Activated CD4-positive, CD25-positive, alpha-beta regulatory T cell treated with anti-CD3 and anti-CD28 coated beads, Interleukin-2, amount 50 U/mL, for 16 hours (primary cell): ENCODE measurements around the gene SUMO3.

ENCODE experiments used
- DNase-seq: peaks from one replicate; pipeline ENCODE4 v3.0.0-alpha.2; 2020; ENCODE audit warnings: low read depth, low spot score

Gene SUMO3

DNA sequence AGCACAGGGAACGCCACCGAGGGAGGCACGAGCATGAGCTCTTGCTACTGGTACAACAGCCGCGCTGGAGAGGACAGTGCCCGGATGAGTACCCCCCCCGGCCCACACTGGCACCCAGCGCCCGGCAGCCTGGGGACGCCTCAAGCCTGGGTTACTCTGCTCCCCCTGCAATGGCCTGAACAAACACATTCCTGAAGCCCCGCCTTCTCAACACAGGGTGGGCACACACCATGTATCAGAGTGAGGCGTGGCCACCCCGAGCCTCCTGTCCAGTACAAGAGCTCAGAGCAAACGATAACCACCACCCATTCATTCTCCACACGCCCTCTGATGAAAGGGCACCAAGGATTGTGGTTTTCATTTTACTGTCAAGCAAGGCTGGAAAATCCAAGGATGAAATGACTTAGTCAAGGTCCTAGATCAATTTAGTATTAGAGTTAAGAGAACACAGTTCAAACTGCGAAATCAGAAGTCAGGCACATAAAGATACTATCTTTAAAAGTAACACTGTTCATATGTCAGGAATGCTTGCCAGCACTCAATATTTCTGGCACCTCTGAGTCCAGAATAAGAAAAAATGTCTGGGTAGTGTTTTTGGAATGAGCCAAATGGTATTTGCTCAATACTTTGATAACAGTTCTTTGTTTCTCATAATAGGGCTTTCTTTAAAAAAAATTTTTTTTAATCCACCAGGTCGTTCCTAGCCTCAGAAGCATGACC, 38.3 kb downstream of the SUMO3 start:
- no peak for DNase-seq

DNA sequence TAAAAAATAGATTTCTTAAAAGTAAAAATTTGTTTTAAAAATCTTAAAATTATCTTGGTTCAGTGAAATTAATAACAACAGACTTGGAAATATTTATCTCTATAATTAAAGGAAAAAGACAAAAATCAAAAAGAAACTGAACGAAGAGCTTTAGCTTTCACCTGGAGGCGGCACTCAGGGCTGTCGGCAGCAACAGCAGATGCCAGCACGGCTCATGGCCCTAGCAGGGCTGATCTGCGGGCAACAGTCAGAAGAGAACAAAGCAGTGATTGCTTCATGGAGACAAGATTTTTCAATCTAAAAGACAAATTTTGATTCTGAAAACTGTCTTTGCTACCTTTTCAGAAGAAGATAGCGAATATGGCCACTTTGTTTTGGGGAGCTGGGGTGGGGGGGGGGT, 38.9 kb downstream of the SUMO3 start:
- no peak for DNase-seq

DNA sequence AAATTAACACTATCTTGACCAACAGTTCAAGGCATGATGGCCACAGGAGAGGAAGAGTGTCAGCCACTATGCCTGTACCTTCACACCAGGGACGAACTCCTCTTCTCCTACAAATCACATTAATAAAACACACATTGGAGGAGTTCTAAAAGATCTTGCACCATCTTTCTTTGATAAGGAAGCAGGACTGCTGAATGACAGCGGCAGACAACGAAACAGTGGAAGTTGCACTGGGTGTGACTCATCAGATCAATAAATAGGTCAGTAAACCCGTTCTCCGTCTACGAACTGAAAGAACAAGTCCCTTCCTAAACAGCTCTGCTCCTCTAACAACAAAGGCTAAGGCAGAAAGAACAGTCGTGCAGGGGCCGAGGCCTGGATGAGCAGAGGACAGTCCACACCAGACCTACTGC, 39.4 kb downstream of the SUMO3 start:
- no peak for DNase-seq

DNA sequence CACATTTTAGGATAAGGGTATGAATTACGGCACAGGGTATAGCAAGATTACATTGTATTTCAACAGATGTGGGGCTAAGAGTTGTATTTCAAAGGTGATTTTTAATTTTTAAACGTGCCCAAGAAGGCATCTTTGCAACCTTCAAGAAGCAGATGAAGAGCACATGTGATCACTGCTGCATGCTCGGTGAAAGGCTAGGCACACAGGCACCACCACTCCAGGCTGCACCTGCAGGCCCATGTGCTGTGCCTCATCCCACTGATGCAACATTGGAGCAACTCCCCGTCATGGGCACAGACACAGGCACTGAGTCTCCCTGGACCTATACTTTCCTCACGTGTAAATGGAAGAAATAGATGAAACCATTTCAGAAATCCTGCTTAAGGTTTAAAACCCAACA, 39.8 kb downstream of the SUMO3 start:
- no peak for DNase-seq

DNA sequence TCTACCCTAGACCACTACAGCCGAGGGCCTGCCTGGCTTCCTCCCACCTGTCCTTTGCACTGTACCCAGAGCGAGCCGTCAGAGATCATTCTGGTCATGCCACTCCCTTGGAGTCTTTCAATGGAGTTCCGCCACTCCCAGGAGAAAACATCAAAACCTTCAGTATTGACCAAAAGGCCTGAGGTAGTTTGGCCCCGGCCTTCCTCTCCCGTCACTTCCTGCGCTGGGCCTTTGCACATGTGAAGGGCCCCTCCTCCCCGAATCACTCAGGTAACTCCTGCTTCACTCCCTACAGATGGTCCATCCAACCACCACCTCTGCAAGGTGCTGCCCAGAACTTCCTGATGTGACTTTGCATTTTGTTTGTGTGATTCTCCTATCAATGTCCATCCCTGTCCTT, 42.9 kb downstream of the SUMO3 start:
- DNase-seq = no peak

DNA sequence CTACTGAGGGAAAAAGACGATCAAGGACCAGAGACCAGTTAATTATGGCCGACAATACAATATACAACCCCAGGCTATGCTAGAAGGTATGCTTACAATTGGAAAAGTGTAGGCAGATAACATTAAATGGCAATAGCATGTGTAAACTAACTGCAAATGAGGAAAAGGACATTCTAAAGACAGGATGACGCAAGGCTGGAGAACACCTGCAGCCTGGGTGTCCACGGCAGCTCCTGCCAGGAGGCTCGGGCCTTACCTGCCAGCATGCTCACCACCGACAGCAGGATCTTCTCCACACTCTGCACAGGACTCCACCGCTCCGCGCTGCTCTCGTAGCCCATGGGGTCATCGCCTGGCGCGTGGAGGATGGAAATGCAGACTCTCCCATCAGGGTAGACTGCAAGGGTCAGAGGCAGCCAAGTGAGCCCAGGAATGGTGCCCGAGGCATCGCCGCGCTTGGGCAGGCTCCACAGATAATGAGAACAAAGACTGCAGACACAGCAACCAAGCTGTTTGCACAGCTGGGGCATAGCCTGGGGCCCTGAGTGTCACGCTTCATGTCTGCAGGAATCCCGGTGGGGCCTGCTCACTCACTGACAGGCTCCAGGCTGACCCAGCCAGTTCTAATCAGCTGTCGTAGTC, 44.5 kb downstream of the SUMO3 start:
- DNase-seq = no peak

DNA sequence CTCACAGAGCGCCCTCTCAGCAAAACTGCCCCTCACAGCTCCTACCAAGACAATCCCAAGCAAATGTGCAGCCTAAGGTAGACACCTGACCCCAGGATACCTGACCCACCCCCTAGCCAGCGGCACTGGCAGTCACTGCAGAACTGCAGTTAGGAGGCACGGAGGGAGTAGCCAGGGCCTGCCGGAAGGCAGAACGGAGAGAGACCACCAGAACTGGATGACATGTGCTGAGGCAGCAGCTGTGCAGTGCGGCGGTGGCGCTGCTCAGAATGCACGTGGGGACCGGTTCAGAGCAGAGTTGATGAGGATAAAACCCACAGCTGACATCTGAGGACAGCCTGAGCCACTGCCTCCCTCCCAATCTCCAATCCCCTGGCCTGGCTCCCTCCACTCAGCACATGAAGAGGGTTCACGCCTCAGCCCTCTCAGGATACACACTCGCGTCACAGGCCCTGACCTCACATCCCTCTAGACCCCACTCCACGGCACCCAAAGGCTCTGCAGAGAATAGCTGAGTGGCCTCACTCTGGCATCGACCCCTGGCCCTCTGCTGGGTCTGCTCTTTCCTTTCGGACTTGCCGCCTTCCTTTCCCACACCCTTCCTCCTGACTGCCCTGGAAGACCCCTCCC, 45.9 kb downstream of the SUMO3 start:
- DNase-seq = no peak

DNA sequence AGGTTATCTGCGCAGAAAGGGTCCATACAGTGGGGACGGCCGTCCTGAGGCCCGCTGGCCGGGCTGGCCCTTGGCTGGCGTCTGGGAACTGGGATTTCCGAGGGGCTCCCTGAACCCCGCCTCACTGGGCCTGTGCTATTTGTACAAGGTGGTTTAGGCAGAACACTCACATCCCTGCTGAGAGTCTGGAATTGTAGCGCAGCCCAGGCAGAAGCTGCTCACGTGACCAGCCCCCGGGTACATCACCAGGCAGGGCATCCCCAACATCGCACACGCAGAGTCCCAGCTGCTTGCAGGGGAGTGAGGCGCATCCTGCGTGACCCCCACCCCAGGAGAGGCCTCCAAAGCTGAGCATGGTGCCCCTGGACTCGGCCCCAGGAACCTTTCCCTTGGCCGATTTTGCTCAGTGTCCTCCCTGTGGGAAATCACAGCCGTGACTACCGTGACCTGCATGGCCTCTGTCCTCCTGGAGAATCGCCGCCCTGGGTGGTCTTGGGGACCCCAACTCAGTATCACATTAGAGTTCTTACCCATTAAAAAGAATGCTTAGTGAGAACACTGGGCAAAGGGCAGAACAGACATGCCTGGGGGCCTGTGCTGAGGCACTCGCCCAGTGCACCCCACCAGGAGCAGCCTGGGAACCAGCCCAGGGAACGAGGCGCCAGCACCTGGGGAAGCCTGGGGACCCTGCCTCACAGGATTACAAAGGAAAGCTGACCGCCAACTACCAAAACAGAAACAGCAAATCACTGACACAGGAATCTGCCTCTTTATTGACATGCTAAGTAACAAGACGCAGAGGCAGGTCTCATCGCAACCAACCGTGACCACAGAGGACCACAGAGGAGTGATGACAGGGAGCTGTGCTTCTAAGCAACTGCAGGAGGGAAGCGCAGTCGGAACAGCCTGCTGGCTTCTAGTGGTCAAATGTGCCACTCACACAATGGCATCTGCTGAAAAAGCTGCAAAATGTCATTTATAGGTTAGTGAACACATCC, 49.7 kb downstream of the SUMO3 start:
- no peak for DNase-seq

DNA sequence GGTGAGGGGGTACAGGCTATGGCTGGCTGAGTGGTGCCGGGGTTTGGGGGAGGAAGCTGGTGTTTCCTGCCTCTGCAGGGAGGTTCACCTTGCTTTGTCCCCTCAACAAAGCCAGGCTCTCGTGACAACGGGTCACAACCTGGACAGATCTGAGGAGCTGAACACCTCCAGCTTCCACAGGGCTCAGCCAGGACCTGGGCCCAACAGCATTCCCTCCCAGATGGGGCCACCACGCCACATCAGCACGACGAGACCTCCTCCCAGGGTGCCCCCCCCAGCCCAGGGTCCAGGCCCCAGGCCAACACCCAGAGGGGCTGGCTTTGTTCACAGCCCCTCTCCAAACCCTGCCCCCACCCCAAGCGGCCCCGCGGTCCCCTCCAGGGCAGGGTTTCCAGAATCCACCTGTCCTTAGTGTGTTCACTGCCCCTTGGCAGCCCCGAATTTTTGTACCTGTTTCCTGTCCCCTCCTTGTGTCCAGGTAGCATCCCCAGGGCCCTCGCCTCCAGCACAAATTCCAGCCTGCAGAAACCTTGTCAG, 51.0 kb downstream of the SUMO3 start:
- no peak for DNase-seq

DNA sequence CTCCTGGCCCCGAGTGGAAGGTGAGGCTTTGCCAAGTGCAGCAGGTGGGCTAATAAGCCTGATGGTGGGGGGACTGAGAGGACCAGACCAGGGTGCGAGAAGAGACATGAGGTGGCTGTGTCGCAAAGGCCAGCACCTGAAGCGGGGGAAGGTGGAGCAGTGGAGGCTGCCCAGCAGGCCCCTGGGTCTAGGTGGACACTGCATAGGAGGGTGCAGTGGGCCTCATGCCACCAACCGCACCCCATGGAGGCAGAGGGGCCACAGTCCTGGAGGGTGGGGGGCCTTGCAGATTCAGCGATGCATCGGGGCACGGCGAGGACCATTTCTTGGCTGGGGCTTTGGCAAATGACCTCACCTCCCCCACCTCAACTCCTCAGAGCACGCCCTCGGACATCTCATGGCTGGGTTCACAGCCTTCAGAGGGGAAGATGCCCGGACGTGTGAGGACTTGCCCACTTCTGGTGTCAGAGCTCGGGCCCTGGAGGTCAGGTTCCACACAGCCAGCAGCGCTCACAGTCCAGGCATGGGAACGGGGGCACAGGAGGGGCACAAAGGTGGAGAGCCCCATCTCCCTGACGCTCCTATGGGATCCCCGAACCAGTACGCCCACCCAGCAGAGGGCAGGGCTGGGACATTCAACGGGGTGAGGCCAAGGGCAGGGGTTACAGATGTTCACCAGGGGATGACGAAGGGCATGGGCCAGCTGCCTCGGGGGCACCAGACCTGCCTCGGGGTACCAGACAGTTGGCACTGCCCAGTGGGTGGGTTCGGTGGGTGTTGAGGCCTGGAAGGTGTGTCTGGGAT, 51.6 kb downstream of the SUMO3 start:
- no peak for DNase-seq

DNA sequence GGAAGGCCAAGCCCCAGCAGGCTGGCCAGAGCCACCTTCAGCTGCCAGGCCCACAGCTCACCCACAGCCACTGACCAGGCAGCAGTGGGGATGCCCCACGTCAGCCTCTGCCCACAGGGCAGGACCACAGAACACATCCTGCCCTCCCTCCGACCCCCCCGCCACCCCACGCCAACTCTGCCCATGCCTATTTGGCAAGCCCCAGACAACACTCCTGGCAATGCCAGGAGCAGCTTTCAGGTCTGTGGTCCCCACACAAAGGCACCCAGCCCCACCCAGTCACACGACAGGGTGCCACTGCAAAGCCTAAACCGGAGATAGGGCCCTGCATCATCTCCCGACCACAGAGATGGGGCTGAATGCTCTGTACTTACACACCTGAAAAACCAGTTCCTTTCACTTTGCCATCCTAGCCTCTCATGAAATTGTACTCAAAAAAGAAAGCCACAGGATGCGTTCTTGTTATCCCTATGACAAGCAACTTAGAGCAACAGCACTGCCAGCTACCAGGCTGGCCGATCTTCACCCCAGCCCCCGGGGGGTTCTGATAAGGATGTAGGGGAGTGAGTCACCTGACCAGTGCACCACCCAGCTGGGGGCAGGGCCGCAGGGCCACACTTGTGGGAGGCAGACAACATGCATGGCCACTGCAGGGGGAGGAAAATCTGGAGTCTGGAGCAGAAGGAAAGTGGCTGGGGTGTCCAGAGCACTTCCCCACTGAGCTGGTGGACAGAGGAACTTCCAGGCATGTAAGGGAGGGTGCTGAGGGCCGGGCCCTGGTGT, 52.4 kb downstream of the SUMO3 start:
- no peak for DNase-seq

DNA sequence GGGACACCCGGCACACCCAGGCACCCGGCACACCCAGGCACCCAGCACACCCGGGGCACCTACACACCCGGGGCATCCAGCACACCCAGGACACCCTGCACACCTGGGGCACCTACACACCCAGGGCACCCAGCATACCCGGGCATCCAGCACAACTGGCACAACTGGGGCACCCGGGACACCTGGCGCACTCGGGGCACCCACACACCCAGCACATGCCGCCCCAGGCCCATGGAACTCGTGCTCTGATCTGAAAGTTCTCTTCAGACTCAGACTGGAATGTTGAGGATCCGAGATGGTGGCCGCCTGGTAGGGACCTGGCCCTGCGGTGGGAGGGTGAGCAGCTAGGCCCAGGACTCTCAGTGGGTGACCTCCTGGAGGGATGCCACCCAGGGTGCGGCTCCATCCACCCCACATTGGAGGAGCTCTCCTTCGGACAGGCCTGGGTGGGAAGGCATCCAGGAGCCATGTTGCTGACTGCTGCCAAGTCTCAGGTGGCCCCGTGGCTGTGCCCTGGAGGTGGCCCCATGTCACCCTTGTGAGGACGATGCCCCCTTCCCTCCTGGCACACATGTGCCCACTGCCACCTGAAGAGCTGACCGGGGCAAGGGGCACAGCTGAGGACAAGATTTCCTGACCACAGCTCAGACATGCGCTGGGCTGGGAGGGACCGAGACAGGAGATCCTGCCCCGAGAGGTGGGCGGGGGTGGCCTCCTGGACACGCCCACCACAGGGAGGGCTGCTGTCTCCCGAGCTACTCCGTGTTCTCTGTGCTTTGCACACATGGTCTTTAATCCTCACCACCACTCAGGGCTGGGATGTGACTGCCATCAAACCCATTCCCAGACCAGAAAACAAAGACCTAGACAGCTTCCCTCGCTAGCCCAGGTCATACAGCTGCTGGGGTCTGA, 53.3 kb downstream of the SUMO3 start:
- DNase-seq = no peak

DNA sequence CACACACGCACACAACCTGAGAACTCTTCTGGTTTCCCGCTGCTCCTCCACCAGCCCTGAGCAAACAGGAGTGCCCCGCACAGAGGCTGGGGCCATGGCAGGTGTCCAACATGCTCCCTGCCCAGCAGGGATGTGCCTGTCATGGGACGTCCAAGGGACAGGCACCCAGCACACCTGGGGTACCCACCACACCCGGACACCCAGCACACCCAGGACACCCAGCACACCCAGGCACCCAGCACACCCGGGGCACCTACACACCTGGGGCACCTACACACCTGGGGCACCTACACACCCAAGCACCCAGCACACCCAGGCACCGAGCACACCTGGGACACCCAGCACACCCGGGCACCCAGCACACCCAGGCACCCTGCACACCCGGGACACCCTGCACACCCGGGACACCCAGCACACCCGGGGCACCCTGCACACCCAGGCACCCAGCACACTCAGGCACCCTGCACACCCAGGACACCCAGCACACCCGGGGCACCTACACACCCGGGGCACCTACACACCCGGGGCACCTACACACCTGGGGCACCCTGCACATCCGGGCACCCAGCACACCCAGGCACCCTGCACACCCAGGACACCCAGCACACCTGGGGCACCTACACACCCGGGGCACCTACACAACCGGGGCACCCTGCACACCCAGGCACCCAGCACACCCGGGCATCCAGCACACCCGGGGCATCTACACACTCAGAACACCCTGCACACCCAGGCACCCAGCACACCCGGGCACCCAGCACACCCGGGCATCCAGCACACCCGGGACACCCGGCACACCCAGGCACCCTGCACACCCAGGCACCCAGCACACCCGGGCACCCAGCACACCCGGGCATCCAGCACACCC, 54.2 kb downstream of the SUMO3 start:
- no peak for DNase-seq

DNA sequence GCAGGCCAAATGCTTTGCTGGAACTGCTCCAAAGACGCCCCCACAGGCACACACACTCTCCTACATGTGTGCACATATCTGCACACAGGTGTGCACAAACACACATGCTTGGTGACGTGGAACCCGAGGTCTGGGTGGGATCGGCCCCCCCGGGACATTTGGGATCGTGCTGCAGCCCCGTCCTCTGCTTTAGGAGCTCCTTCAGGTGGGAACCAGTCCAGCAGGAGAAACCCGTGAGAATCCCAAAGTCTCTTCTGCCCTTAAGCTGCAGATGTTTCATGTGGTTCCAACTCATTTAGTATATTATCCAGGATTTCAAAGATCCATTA, 54.8 kb downstream of the SUMO3 start:
- DNase-seq = no peak

DNA sequence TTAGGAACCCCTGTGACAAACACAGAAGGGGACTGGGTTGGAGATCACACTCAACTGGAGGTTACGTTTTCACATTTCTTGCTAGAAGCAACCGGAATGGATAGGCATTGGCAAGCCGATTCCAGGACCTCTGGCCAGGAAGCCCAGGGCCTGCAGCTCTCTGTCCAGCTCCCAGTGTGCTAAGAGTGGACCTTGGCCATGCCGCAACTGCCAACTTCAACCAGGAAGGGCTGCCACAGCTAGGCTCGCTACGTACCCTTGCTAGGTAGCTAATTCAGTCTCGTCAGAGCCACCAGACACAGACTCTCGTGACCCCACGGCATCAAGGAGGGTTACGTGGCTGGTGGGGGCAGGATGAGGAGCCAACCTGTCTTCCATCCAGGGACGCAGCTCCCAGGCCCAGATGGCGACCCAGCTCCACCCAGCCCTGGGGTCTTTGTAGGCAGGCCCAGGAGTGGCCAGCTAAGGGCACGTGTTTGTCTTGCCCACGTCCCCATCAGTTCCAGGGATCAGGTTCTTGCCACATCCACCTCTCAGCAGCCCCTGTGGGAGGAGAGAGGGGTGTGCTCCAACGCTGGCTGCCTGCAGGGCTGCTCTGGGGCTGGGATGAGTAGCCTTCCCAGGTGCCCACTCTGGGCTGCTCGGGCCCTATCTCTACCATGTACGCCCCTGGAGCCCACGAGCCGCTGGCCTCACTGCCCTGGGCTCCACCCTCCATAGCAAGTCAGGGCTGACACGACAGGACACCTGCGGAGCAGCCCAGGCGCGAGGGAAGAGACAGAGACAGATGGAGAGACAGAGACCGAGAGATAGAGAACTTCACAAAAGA, 55.4 kb downstream of the SUMO3 start:
- no peak for DNase-seq

DNA sequence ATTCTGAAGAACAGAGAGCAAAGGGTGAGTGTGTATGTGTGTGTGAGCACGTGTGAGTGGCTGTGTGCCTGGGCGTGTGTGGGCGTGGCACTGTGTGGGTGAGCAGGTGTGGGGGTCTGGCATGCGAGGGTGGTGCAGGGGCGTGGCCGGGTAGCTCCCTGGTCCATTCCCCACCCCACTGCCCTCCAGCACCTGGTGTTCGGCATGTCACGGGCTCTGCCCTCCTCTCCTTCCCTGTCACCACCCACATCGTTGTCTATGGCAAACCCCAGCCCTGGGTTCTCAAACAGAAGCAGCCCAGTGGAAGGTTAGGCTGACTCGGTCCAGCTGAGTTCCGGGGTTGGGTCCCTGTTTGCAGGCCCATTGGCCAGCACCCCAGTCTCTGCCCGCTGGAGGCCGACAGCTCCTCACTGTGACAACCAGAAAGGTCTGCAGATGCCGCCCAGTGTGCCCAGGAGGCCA, 56.1 kb downstream of the SUMO3 start:
- DNase-seq = no peak
